ENCODE measurements around the gene GABBR2.

DNA sequence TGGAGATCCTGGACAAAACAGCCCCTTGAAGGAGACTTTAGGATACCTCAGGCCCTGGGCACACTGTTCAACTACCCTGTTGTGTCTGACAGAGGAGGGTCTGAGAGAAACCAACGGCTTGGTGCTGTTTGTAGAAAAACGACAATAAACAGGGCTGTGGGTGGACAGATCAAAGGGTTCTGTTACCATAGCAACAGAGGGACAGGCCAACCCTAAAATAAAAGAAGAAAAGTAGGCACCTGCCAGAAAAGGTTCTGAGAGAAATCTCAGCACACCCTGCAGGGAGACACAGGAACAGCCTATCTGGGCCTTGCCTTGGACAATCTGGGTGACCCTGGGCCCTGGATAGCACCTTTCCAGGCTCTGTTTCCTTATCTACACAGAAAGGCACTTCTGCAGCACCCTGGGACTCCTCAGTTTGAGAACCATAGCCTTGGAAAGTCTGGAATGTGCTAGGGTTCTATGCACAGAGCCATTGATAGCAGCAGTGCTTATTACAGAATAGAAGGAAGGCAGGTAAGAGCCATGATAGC is 348.5 kb downstream of the GABBR2 start:
- TF ChIP-seq, protein P1, sequence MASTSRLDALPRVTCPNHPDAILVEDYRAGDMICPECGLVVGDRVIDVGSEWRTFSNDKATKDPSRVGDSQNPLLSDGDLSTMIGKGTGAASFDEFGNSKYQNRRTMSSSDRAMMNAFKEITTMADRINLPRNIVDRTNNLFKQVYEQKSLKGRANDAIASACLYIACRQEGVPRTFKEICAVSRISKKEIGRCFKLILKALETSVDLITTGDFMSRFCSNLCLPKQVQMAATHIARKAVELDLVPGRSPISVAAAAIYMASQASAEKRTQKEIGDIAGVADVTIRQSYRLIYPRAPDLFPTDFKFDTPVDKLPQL (IDR thresholded peaks at IDR 0.05; ENCODE audit: extremely low read depth, insufficient read length): no peak
- no peak for TF ChIP-seq POLR2H (tag; IDR thresholded peaks at IDR 0.05; ENCODE audit: low read depth)
- no peak for TF ChIP-seq NFATC3 (IDR thresholded peaks at IDR 0.05)
- TF ChIP-seq, protein P2, sequence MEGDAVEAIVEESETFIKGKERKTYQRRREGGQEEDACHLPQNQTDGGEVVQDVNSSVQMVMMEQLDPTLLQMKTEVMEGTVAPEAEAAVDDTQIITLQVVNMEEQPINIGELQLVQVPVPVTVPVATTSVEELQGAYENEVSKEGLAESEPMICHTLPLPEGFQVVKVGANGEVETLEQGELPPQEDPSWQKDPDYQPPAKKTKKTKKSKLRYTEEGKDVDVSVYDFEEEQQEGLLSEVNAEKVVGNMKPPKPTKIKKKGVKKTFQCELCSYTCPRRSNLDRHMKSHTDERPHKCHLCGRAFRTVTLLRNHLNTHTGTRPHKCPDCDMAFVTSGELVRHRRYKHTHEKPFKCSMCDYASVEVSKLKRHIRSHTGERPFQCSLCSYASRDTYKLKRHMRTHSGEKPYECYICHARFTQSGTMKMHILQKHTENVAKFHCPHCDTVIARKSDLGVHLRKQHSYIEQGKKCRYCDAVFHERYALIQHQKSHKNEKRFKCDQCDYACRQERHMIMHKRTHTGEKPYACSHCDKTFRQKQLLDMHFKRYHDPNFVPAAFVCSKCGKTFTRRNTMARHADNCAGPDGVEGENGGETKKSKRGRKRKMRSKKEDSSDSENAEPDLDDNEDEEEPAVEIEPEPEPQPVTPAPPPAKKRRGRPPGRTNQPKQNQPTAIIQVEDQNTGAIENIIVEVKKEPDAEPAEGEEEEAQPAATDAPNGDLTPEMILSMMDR (IDR thresholded peaks at IDR 0.05 in 2 of 3, conservative IDR thresholded peaks at IDR 0.05 in 1 of 3; ENCODE audit: insufficient read depth in 2 of 3, low read depth in 1 of 3, low read length in 3 of 3): no peak
- TF ChIP-seq, protein P3, sequence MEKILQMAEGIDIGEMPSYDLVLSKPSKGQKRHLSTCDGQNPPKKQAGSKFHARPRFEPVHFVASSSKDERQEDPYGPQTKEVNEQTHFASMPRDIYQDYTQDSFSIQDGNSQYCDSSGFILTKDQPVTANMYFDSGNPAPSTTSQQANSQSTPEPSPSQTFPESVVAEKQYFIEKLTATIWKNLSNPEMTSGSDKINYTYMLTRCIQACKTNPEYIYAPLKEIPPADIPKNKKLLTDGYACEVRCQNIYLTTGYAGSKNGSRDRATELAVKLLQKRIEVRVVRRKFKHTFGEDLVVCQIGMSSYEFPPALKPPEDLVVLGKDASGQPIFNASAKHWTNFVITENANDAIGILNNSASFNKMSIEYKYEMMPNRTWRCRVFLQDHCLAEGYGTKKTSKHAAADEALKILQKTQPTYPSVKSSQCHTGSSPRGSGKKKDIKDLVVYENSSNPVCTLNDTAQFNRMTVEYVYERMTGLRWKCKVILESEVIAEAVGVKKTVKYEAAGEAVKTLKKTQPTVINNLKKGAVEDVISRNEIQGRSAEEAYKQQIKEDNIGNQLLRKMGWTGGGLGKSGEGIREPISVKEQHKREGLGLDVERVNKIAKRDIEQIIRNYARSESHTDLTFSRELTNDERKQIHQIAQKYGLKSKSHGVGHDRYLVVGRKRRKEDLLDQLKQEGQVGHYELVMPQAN (IDR thresholded peaks at IDR 0.05; ENCODE audit: borderline replicate concordance): no peak
- TF ChIP-seq, protein P4, sequence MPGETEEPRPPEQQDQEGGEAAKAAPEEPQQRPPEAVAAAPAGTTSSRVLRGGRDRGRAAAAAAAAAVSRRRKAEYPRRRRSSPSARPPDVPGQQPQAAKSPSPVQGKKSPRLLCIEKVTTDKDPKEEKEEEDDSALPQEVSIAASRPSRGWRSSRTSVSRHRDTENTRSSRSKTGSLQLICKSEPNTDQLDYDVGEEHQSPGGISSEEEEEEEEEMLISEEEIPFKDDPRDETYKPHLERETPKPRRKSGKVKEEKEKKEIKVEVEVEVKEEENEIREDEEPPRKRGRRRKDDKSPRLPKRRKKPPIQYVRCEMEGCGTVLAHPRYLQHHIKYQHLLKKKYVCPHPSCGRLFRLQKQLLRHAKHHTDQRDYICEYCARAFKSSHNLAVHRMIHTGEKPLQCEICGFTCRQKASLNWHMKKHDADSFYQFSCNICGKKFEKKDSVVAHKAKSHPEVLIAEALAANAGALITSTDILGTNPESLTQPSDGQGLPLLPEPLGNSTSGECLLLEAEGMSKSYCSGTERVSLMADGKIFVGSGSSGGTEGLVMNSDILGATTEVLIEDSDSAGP (CRISPR knock-in tag; IDR thresholded peaks at IDR 0.05): no peak
- TF ChIP-seq ETV6 (IDR thresholded peaks at IDR 0.05; ENCODE audit: borderline replicate concordance in 1 of 2, low read depth in 2 of 2, low read length in 1 of 2): no peak
- no peak for TF ChIP-seq ETV6 (CRISPR knock-in tag; IDR thresholded peaks at IDR 0.05; ENCODE audit: borderline replicate concordance)
- no peak for TF ChIP-seq MAFK (IDR thresholded peaks at IDR 0.05; ENCODE audit: low read length)
- no peak for TF ChIP-seq POLR2A (conservative IDR thresholded peaks at IDR 0.05)
- no peak for TF ChIP-seq TEAD2 (tag; IDR thresholded peaks at IDR 0.05)

All from K562 (cell line).